Stimulated activated CD4-positive, alpha-beta T cell treated with anti-CD3 and anti-CD28 coated beads, Interleukin-1b, Interleukin-23, amount 100 ng/mL, for 24 hours (primary cell): ENCODE measurements around the gene SVEP1.
"Not testable (repeated sequence)": the region's sequence is repeated elsewhere in the genome, so short reads cannot be mapped to it uniquely, and the experiment has no call there.

Source experiments
- DNase-seq, 4 experiments: peaks; one replicate each; pipeline ENCODE4 v3.0.0-alpha.2; 2020; ENCODE audit warnings: low read depth in 4 of 4, low spot score in 1 of 4

The SVEP1 gene

GRCh38 chr9:110451726-110452125 lies 127.8 kb downstream of the SVEP1 start:
- no peak for DNase-seq

- DNase-seq: no peak
These were observed 132.1 kb downstream of the SVEP1 start for GRCh38 chr9:110447476-110447875.

- DNase-seq: no peak
These were observed 133.4 kb downstream of the SVEP1 start for GRCh38 chr9:110446171-110446570.

DNA sequence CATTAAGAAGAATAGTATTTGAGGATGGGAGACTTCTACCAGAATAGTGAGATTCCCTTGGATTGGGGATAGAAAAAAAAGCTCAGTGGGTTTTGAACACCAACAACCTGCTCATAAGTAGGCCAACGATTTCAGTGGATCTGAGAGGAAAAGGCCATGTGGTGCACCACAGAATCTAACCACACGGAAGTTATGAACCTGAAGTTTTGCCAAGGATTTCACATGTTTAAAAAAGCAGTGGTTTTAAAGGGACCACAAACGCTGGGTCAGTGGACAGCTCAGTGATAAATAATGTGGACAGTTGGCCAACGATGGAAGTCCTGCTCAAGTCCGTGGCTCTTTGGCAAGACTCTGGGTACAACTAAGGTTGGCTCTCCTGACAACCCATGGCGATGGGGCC lies 134.6 kb downstream of the SVEP1 start:
- DNase-seq: no peak

- no peak for DNase-seq
These were observed 135.7 kb downstream of the SVEP1 start for GRCh38 chr9:110443866-110444220.

GRCh38 chr9:110443146-110443865 lies 136.2 kb downstream of the SVEP1 start:
- DNase-seq: no peak

GRCh38 chr9:110440796-110441195 lies 138.7 kb downstream of the SVEP1 start:
- DNase-seq: no peak

DNA sequence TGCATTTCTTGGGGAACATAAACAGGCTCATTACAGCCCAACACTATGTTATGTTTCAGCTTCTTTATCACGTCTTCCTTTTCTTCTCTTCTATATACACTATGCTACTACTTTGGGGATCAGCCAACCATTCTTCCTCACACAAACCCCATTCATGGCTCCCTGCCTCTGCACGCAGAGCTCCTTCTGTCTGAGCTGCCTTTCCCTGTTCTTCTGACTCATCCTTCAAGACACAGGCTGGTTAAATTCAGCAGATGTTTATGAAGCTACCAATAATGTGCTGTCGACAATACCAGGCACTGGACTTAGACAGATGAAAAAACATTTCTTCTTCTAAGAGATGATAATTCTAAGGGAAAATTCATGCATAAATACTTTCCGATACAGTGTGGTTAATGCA lies 139.4 kb downstream of the SVEP1 start:
- DNase-seq: no peak

- DNase-seq: no peak
These were observed 147.3 kb downstream of the SVEP1 start for GRCh38 chr9:110432253-110432652.

DNA sequence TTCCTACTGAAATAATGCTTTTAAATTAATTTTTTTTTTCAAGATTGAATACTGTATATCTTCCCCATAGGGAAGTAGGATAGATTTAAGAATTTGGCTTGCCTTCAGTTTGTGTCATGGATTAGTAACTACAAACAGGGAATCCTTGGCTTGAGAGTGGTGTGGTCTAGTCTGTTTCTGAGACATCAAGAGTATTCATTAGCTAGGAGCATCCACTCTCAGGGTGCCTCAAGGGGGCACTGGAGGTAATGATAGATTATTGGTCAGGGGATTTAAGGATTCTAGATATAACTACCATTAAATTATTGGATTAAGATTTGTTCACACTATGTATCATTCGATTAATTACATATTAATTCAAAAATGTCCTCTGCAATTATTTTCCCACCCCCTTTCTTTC lies 150.1 kb downstream of the SVEP1 start:
- no peak for DNase-seq

DNA sequence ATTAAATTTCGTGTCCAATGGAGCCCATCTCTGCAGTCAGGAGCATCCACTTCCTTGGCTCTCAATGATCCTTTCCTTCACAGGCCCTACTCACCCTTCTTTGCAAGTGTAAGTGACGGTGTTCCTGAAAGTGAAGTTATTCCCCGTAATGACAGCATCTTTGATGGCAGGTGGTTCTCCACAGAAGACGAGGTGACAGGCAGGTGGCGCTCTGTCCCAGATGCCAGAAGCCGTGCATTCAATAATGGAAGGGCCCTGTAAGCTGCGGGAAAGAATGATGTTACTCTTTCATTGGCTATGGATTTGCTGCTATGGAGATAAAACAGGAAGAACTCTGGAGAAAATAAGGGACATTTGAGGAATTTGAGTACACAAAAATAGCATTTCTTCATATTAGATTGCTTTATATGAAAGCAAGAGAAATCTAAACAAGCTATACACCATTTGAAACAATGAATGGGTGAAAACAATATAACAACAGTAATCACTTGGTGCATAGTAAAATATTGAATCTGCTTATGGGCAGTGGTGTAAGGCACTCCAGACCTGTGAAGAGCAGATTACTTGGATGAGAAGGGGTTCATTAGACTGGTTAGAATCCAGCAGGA lies 151.9 kb downstream of the SVEP1 start:
- peak in 1 of 4 experiments; percentile 5 for DNase-seq

DNA sequence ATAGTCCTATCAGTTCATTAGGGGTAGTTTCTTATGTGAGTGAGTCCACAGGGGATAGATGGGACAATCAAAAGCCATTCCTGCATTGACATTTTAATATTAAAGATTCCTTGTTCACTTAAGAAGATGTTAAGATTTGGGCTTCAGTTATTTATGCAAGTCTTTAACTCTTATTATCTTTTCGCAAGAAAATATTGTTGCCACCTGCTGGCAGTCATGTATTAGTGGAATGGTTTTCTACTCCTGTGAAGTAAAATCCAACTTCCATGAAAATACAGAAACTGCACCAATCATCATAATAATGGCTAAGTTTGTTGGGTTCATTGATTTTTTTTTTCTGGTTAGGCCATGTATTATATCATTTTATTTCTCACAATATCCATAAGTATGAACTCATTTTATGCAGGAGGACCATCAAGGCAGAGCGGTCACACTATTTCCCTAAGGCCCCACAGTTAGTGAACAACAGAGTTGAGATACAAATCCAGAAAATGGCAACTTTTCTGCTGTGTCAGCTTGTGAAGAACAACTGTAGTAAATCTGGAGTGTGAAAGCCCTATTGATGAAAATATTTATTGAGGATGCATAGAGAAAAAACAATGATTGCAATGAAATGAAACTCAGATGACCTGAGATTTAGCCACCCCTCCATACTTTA lies 153.4 kb downstream of the SVEP1 start:
- DNase-seq: no peak

- no peak for DNase-seq
These were observed 165.1 kb downstream of the SVEP1 start for GRCh38 chr9:110414471-110414870.

- DNase-seq: no peak
These were observed 168.6 kb downstream of the SVEP1 start for GRCh38 chr9:110410961-110411360.

DNA sequence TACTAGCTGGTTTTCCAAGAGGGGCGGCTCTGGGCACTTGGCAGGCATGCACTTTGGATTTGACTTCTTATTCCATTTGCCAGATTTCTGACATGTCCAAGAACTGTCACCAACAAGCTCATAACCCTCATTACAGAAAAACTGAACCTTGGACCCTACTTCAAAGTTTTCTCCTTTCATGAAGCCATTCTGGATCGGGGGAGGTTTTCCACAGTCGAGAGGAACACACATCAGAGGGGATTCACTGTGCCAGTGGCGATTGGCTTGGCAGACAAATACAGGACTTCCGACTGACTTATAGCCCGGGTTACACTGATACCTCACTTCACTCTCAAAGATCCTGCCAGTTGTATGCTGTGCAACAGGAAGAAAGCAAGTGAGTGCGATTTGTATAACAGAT lies 170.9 kb downstream of the SVEP1 start:
- no peak for DNase-seq

DNA sequence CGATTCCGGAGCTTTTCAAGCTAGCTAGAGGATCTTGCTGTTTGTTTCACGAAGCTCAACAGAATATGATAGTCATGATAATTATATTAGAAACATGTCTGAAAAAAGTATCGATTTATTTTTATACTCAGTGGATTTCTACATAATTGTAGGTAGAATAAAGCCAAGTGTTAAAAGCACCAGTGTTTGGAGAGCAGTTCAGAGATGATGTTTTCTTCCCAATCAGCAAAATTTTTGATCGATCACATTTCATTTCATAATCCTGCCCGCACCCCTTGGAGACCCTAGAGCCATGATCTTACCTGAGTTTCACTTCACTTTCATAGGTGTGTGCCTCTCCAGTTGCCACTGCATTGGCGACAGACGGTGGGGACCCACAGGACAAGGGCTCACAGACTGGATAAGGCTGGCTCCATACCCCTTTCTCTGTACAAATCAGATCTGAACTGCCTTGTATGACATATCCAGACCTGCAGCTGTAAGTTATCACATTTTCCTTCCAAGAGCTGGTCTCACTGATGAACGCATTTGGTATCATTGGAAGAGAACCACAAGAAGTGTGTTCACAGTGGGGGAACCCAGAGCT lies 173.6 kb downstream of the SVEP1 start:
- no peak for DNase-seq

GRCh38 chr9:110404473-110404872 lies 175.1 kb downstream of the SVEP1 start:
- DNase-seq: no peak

DNA sequence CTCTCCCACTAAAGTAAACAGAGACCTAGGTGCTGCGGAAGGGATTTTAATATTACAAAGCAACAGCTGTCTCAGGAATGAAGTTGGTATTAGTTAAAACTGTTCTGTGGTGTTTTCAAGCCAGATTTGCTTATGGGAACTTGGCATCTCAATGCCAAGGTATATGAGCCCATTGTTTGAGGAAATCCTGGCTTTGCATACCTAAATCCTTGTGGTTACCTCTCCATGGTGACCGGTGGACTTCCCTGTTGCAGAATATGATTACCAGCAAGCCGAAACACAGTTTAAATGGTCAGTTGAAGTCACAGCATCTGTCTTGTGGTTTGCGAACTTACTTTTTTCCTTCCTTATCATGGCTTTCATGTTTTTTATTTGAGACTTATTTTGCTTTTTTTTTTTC lies 179.6 kb downstream of the SVEP1 start:
- DNase-seq: no peak

DNA sequence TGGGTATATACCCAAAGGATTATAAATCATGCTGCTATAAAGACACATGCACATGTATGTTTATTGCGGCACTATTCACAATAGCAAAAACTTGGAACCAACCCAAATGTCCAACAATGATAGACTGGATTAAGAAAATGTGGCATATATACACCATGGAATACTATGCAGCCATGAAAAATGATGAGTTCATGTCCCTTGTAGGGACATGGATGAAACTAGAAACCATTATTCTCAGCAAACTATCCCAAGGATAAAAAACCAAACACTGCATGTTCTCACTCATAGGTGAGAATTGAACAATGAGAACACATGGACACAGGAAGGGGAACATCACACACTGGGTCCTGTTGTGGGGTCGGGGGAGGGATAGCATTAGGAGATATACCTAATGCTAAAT lies 180.5 kb downstream of the SVEP1 start:
- DNase-seq: not testable (repeated sequence)

DNA sequence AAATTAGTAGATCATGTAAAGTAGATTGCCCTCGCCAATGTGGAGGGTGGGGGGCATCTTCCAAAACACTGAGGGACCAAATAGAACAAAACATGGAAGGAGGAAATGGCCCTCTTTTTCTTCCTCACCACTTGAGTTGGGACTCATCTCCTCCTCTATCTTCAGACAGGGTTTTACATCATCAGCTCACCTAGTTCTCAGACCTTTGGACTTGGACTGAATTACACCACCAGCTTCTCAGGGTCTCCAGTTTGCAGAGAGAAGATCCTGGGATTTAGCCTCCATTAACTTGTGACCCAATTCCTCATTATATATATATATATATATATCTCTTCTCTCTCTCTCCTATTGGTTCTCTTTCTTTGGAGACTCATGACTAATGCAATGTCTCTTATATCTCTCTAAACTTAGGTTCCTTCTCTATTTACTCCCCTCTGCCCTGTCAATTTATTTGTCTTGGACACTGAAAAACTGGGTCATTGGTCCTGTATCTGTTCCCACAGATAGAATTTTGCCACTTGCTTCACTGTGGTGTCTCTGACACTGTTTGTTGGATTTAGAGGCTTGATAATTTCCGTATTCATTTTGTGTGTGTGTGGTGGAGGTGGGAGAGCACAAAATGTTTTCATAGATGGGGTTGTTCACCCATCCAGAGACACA lies 187.6 kb downstream of the SVEP1 start:
- DNase-seq: no peak

- no peak for DNase-seq
These were observed 190.3 kb downstream of the SVEP1 start for GRCh38 chr9:110389148-110389750.
